Activated T-cell treated with anti-CD3 and anti-CD28 coated beads for 24 hours (primary cell): ENCODE data around the gene COMMD9.
A peak's percentile ranks its signal among the peaks of the same experiment; 100 is the strongest.
"Not testable (repeated sequence)": the region's sequence is repeated elsewhere in the genome, so short reads cannot be mapped to it uniquely, and the experiment has no call there.

Experiments
- DNase-seq: peaks from one replicate; pipeline ENCODE4 v3.0.0-alpha.2; 2020; ENCODE audit warnings: low read depth

The COMMD9 gene

GRCh38 chr11:36289226-36289852, at the start of gene COMMD9:
TSS of gene COMMD9 (minus strand) at chr11:36289424. CDS start at chr11:36289412, 12 bp downstream.
- peak; percentile 90 for DNase-seq

DNA sequence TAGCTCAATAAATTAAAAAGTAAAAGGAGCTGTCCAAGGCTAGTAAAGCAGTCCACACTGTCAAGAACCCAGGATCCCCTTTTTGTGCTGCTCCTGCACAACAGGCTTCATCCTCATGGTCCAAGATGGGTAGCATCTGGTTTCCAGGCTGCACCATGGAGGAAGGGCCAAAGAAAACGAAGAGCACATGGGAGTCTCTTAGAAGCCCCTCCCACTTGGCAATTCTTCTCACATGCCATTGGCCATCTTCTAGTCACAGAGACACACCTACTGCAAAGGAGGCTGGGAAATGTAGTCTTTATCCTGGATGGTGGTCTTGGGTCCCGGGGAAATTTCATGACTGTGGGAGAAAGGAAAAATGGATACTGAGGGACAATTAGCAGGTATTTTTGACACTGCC, 44.7 kb upstream of the COMMD9 start:
- no peak for DNase-seq

- no peak for DNase-seq
Observed at GRCh38 chr11:36333468-36333867, 44.2 kb upstream of the COMMD9 start.

GRCh38 chr11:36330411-36330810, 41.2 kb upstream of the COMMD9 start:
- DNase-seq, result no peak

DNA sequence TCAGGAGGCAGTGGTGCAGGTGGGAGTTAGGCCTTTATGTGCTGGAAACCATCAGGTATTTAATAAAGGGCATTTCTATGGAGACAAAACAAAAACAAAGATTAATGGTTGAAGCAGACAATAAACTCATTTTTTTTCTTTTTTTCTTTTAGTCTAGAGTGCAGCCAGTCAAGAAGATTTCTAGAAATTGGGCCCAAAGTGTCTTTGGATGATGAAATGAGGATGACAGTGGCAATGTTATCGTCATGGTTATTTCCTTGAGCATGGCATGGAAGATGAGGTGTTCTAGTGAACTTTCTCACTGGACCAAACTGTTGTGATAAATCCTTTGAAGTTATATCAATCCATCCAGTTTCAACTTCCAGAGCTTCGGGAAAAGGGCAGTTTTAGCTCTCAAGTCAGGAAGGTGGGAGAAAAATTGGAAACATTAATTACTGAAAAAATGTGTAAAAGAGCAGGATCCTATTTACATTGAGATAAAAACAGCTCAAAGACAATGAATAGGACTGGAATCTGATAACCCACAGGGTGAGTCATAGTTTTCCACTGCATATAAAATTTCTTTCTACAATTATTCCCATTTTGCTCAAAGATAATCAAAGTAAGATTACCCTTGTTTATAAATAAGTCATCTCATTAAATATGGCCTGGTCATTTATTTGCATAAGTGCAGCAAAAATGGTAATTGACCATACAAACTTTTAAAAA, 39.9 kb upstream of the COMMD9 start:
- no peak for DNase-seq

GRCh38 chr11:36326524-36327419, 37.5 kb upstream of the COMMD9 start:
- no peak for DNase-seq

- not testable (repeated sequence) for DNase-seq
Observed at GRCh38 chr11:36325403-36325802, 36.2 kb upstream of the COMMD9 start.

DNA sequence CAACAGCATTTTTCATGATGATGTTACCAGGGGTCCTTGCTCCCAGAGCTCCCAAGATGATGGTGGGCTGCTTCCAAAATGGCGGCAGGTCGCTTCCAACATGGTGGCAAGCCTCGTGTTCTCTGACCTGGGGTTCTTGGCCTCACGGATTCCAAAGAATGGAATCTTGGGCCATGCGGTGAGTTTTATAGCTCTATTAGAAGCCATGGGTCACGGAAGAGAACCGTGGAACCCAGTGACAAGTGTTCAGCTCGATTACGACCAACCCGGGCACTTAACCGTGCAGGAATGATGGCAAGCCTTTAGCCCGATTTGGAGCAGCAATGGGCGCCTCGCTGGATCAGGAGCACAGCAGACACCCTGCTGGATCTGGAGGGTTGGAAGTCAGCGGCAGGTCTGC, 35.7 kb upstream of the COMMD9 start:
- DNase-seq, result not testable (repeated sequence)

DNA sequence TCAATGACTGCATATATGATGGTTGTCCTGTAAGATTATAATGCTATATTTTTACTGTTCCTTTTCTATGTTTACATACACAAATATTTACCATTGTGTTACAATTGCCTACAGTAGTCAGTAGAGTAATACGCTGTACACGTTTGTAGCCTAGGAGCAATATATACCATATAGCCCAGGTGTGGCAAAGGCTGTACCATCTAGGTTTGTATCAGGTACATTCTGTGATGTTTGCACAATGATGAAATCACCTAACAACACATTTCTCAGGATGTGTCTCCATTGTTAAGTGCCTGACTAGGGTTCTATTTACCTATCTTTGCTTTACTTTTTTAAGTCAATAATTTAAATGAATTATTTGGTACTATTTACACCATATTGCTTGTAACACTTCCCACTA, 28.8 kb upstream of the COMMD9 start:
- DNase-seq, result no peak

- no peak for DNase-seq
Observed at GRCh38 chr11:36316049-36316448, 26.8 kb upstream of the COMMD9 start.

DNA sequence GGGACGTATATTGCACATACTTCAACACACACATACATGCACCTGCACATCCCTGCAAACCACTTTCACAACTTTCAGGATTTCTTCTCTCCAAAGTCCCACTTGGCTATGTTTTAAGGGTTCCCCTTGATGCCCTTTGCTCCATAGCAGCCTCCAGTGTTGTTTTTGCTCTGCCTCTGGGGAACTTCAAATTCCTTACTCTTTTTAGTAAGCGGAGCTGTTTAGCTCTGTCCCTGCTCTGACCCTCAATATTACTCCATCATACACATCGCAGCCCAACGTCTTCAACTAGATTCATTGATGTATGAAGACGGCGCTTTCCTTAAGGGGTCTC, 25.2 kb upstream of the COMMD9 start:
- no peak for DNase-seq

DNA sequence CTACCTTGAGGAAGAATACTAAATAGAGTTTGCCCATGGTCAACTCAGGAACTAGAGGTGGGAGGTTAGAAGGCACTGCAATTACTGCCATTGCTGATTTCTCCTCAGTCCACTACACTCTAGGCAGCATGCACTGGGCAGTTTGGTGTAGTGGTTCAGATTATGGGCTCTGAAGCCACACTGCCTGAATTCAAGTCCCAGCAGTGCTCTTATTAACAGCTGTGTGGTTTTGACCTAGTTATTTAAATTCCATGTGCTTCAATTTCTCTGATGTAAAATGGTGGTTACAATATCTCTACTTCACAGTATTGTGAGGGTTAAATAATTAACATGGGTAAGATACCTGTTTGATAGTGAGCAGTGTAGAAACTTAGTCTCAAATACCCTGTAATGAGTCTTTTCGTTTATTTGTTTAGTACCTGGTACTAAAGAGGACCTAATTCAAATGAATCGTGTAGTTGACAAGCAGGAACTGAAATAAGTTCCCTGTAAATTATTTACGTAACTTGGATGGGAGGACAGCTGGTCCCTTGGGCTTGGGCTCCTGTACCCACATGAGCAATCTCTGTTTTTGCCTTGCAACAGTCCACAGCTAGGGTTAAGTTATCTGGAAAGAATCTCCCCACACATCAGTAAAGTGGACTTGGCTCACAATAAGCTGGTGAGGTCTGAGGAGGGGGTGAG, 24.7 kb upstream of the COMMD9 start:
- DNase-seq, result no peak

- no peak for DNase-seq
Observed at GRCh38 chr11:36312611-36313472, 23.6 kb upstream of the COMMD9 start.

DNA sequence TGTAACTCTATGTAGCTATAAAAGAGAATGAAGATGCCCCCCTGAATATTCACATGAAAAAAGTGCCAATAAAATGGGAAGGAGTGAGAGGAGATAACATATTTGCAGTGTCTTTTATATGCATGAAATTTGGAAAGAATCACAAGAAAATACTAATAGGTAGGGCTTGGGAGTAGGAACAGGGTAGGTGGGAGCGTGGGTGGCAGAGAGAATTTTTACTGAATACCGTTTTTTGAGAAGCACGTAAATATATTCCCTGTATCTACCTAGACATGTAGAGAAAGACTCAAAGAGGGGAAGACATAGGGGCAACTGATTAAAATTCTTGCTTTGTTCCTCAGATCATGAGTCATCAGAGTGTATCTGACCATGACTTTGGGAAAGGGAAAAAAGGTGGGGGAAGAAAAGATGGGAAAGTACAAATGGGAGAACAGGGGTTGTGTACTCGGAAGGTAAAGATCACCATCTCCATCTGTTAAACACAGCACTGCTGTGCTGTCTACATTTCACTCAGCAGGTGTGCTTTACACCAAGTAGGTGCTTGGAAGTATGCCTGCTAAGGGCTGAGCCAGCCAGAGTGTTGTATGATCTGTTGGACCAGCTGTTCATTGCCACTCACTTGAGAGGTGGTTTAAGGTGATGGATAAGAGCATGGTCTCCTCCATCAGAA, 22.8 kb upstream of the COMMD9 start:
- DNase-seq, result no peak

DNA sequence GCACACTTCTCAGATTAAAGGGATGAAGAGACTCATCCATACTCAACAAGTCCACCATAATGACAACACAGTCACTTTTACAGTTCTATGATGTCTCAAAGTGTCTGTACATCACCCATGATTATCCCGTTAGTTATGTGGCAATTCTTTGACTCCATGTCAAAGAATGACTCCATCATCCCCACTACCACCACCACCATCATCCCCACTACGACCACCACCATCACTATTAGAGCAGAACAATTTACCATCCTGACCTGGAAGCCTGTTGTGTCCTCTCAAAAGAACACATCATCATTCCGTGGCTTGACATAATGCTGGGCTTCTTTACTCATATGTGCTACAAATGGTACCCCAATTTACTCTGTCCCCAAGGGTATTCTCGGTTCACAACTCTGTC, 20.6 kb upstream of the COMMD9 start:
- no peak for DNase-seq

- no peak for DNase-seq
Observed at GRCh38 chr11:36308577-36308976, 19.4 kb upstream of the COMMD9 start.

GRCh38 chr11:36306888-36307287, 17.7 kb upstream of the COMMD9 start:
- DNase-seq, result no peak

DNA sequence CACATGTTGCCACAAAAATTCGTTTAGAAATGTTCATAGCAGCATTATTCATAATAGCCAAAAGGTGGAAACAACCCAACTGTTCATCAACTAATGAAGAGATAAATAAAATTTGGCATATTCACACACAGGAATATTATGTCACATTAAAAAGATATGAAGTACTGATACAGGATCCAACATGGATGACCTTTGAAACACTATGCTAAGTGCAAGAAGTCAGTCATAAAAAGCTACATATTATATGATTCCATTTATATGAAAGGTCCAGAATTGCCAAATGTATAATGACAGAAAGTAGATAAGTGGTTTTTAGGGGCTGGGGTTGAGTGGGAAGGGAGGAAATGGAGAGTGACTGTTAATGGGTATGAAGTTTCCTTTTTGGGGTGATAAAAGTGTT, 15.8 kb upstream of the COMMD9 start:
- DNase-seq, result no peak

- no peak for DNase-seq
Observed at GRCh38 chr11:36304351-36304750, 15.1 kb upstream of the COMMD9 start.

DNA sequence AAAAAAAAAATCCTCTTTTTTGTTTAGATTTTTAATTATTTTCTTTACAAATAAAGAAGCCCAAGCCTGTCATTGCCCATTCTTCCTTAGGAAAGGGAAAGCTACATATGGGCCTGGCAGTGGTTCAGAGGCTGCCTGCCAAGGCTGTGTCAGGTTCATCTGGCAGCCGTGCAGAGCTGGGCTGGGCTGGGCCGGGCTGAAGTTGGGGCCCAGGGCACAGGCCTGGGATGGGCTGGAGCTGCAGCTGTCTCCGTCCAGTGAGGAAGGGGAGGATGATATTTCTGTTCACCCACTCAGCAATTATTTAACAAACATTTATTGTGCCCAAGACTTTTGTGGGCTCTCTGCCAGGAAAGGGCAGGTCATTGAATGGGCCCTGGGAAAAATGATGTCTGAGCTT, 11.4 kb upstream of the COMMD9 start:
- no peak for DNase-seq
